Measurements from ENCODE around the gene GABPA.
A peak's percentile ranks its signal among the peaks of the same experiment; 100 is the strongest.
"Not testable (repeated sequence)": the region's sequence is repeated elsewhere in the genome, so short reads cannot be mapped to it uniquely, and the experiment has no call there.

Gene GABPA

GRCh38 chr21:25742900-25743299 is 8.1 kb downstream of the GABPA start:
- DNase-seq: no peak

- no peak for DNase-seq
Measured at GRCh38 chr21:25744854-25745253, 10.1 kb downstream of the GABPA start.

- no peak for DNase-seq
Measured at GRCh38 chr21:25750085-25750484, 15.3 kb downstream of the GABPA start.

- DNase-seq: no peak
Measured at GRCh38 chr21:25752416-25752815, 17.6 kb downstream of the GABPA start.

GRCh38 chr21:25756190-25756932 is 21.6 kb downstream of the GABPA start:
- DNase-seq: no peak

- no peak for DNase-seq
Measured at GRCh38 chr21:25757531-25757930, 22.8 kb downstream of the GABPA start.

GRCh38 chr21:25759573-25759972 is 24.8 kb downstream of the GABPA start:
- no peak for DNase-seq

- DNase-seq: no peak
Measured at GRCh38 chr21:25760061-25760460, 25.3 kb downstream of the GABPA start.

- DNase-seq: no peak
Measured at GRCh38 chr21:25760677-25761076, 25.9 kb downstream of the GABPA start.

GRCh38 chr21:25764065-25764464 is 29.3 kb downstream of the GABPA start:
- DNase-seq: no peak

- DNase-seq: no peak
Measured at GRCh38 chr21:25767921-25768320, 33.1 kb downstream of the GABPA start.

GRCh38 chr21:25772686-25773085 is 37.9 kb downstream of the GABPA start:
- no peak for DNase-seq

GRCh38 chr21:25776440-25776839 is 41.7 kb downstream of the GABPA start:
- no peak for DNase-seq

GRCh38 chr21:25778126-25778875 is 43.5 kb downstream of the GABPA start:
- not testable (repeated sequence) for DNase-seq

- no peak for DNase-seq
Measured at GRCh38 chr21:25788677-25789076, 53.9 kb downstream of the GABPA start.

GRCh38 chr21:25790122-25790877 is 55.5 kb downstream of the GABPA start:
- no peak for DNase-seq

GRCh38 chr21:25790878-25791204 is 56.1 kb downstream of the GABPA start:
- DNase-seq: no peak

GRCh38 chr21:25791319-25791718 is 56.5 kb downstream of the GABPA start:
- no peak for DNase-seq

- peak in 1 of 2 experiments; percentile 51 for DNase-seq
Measured at GRCh38 chr21:25801217-25802014, 66.6 kb downstream of the GABPA start.

- no peak for DNase-seq
Measured at GRCh38 chr21:25806060-25806459, 71.3 kb downstream of the GABPA start.

- no peak for DNase-seq
Measured at GRCh38 chr21:25807191-25807590, 72.4 kb downstream of the GABPA start.

GRCh38 chr21:25809013-25809412 is 74.2 kb downstream of the GABPA start:
- no peak for DNase-seq

GRCh38 chr21:25811186-25811585 is 76.4 kb downstream of the GABPA start:
- no peak for DNase-seq
